NCI-H748 treated with DMSO at 0.1 percent for 48 hours (cell line): Measurements from ENCODE around the gene MAPKBP1.
"Not testable (repeated sequence)": the region's sequence is repeated elsewhere in the genome, so short reads cannot be mapped to it uniquely, and the experiment has no call there.

Source experiments
- DNase-seq: peaks from one replicate; lab custom pipeline; 2025; lab: John Stamatoyannopoulos, UW

Gene MAPKBP1

GRCh38 chr15:41825572-41826535 is 51.6 kb downstream of the MAPKBP1 start:
- DNase-seq, result no peak

DNA sequence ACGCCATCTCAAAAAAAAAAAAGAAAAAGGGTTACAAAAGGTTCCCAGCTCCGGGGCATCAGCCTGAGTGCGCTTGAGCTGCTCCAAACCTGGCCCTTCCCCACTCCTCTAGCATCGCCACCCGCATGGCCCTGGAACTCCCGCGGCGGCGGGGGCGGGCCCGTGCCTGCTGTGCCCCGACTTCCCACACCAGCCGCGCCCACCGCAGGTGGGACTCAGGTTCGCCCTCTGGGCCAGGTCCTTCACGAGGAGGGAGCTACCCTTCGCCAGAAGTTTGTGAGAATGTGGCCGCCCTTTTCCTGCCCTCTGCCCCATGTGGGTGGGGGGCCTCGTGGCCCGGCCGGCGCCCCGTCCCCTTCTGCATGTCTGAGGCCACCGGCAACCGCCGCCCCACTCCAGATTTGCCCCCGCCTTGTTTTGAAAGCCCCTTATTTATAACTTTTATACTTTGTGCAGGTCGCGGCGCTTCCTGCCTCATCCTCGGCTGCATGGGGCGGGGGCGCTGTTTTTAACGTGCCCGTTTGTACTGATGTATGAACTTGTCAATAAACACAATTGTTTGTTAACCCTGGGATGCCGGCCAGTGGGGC is 53.1 kb downstream of the MAPKBP1 start:
- no peak for DNase-seq

DNA sequence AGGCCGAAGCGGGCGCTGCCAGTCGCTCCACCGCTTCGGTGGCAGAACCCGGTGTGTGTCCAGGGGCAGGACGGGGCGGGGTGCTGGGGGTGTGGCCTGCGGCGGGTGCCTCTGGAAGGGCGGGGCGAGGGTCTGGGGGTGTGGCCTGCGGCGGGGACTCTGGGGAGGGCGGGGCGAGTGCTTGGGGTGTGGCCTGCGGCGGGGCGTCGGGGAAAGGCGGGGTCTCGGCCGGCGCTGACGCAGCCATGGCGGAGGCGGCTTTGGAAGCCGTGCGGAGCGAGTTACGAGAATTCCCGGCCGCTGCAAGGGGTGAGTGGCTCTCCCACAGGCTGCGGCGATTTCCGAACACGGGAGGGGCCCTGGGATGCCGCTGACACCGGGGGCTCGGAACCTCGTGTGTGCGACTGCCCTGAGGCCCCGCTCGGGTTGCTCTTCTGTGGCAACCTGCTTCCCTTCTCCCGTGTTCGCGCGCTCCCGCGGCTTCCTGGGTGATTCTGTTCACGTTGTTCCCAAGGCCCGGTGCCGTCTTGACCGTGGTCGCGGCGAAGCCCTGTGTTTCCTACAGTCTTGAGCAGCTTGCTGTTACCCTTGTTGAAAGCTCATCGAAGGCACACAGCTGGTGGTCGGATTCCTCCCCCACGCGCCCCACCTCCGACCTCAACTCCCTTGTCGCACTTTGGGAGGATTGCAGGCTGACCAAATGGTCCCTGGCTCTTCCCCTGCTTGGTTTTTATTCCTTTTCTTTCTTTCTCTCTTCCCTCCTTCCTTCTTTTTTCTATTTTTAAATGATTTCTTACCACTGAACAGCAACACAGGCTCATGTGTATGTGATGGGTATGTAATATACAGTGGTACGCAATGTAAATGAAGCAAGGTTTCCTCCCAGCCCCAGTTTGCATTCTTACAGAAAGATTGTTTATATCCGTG is 53.9 kb downstream of the MAPKBP1 start, which contains the start of gene JMJD7:
TSS of gene JMJD7 (plus strand) at position 213 of the 927 bp plus-strand sequence. CDS start at position 246, 33 bp downstream.
- DNase-seq, result peak; percentile 37

DNA sequence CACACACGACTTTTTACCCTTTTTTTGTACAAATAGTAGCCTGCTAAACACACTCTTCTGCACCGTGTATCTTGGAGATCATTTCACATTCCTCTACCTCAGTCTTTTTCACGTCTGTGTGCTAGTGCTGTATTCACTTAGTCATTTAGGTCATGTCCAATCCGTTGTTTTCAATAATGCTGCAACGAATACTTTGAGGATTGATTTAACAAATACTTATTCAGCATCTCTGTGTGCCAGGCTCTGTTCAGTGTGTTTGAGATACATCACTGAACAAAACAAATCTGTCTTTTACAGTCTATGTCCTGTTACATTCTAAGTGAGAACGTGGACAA is 54.5 kb downstream of the MAPKBP1 start:
- no peak for DNase-seq

DNA sequence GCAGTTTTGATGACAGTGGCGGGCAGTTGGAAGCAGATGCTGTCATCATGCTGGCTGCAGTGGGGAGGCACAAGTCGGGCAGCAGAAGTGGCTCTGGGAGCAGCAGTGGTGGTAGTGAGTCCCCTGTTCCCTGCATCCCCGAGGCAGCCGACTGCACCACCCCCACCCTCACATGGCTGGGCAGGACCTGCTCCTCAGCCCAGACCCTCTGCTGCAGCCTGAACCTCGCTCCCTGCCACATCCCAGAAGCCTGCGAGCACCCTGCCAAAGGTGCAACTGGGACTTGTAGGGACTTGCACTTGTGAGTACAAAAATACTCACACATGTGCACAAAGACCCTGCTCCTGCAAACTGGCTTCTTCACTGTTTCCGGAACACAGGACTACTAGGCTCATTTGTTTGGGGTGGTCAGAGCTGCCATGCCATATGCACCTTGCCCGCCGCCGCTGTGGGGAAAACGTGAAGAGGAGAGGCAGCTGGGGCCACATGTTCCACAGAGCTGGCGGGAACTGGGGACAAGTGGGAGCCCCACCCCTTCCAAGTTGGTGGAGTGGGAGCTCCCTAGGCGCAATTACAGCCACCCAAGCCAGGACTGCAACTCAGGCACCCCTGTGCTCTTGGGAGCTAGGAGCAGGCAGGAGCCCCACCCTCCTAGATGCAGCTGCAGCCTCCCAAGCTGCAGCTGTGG is 55.8 kb downstream of the MAPKBP1 start:
- no peak for DNase-seq

DNA sequence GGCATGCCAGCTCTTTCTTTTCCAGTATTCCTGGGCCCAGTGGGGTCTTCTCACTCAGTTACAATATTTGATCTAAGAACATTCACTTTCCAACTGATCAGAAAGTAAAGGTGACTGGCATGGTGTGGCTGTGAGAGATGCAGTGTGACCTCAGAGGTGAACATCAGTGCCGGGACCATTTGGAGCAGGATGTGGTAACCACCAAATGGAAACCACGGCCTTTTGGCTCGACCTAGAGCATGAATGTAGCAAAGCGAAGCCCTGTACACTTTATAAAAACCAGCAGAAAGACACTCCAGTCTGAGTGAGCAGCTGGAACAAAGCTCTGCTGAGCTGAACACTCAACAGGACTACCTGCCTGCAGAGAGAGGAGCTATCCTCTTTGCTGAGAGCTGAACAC is 57.0 kb downstream of the MAPKBP1 start:
- DNase-seq, result not testable (repeated sequence)

- no peak for DNase-seq
Measured at GRCh38 chr15:41832208-41832607, 57.9 kb downstream of the MAPKBP1 start.

DNA sequence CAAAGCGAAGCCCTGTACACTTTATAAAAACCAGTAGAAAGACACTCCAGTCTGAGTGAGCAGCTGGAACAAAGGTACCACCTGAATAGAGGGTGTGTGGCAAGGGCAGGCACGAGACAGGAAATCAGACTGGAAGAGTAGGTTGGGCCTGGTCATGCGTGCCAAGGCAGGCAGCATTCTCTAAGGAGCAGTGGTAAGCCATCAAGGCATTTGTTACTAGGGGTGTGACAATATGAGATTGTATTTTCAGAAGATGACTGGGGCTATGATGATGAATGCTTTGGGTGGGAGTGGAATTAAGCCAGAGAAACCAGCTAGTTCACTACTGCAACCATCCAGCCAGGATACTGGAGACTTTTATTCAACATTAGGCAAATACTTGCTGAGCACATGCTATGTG is 58.6 kb downstream of the MAPKBP1 start:
- no peak for DNase-seq

DNA sequence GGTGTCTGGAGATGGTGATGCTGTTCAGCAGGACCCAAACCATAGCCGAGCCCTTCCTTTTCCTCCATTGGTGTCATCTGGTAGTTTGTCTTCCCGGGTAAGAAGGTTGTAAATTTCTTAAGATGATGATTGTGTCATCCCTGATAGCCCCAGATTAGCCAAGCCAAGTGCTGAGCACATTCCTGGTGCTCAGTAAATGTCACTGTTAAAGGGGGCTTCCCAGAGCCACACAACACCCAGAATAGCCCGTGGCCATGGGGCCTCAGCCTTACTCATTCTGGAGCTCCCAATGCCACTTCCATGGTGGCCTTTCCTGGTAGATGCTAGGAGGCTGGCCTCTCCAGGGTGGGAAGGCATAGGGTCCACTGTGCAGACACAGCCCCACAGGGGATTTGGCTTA is 59.8 kb downstream of the MAPKBP1 start:
- no peak for DNase-seq

DNA sequence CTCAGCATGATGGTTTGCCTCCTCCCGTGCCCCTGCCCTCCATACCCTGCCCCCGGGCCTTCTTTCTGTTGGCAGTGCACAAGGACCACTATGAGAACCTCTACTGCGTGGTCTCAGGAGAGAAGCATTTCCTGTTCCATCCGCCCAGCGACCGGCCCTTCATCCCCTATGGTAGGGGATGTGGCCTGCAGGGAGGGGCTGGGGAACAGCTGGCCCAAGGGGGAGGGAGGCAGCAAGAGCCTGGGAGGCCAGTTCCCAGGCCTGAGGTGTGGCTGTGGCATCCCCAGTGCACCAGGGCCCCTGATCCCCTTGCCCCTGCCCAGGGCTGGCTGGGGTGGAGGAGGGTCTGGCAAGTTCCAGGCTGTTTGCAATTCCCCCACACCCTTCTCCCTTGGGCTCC is 61.8 kb downstream of the MAPKBP1 start:
- DNase-seq, result no peak

DNA sequence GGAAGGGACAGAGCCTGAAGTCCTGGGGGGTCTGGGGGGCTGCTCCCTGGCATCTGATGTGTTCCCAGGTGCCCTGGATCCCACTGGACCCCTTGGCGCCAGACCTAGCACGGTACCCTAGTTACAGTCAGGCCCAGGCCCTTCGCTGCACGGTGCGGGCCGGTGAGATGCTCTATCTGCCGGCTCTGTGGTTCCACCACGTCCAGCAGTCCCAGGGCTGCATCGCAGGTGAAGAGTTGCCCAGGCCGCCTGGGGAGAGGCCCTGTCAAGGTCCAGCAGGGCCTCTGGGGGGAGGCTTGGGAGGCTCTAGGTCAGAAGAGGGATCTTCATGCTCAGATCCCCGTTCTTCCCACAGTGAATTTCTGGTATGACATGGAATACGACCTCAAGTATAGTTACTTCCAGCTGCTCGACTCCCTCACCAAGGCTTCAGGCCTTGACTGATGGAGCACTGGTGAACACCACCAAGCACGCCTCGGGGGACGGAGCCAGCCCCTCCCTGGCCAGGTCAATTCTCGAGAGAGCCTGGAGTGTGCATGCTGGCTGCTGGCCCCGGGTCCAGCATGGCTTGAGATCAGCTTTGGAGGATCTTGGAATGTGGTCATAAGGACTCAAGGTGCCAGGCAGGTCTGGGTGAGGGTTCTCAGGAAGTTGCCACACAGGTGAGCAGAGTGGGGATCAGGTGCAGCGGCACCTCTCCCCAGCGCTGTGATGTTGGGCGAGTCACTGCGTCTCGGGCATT is 62.6 kb downstream of the MAPKBP1 start:
- no peak for DNase-seq

DNA sequence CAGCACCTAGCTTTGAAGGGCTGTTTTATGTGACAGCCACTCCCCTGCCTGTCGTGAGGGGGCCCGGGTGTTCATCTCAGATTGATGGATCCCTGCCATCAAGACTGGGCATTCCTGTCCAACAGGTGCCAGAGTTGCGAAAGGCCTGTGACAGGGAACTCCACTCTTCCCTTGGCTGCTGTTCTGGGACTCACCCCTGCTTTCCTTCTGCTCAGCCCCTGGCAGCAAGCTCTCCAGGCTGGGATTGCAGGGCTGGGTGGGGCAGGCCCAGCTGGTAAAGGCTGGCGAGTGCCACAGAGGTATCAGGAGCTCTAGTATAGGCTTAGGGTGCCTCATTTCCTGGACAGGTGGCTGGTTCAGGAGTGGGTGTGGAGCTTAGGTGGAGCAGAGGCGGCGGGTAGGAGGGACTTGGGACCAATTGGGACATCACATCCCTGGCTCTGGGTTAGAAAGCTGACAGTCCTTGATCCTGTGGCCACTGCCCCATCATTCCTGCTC is 64.2 kb downstream of the MAPKBP1 start, which contains the start of gene PLA2G4B:
TSS of gene PLA2G4B (plus strand) at position 448 of the 498 bp plus-strand sequence. CDS start 67 bp downstream, outside the sequence.
- DNase-seq, result no peak

GRCh38 chr15:41839781-41840491 is 65.7 kb downstream of the MAPKBP1 start:
- no peak for DNase-seq

- DNase-seq, result no peak
Measured at GRCh38 chr15:41840673-41841072, 66.4 kb downstream of the MAPKBP1 start.

- no peak for DNase-seq
Measured at GRCh38 chr15:41841131-41841530, 66.8 kb downstream of the MAPKBP1 start.

DNA sequence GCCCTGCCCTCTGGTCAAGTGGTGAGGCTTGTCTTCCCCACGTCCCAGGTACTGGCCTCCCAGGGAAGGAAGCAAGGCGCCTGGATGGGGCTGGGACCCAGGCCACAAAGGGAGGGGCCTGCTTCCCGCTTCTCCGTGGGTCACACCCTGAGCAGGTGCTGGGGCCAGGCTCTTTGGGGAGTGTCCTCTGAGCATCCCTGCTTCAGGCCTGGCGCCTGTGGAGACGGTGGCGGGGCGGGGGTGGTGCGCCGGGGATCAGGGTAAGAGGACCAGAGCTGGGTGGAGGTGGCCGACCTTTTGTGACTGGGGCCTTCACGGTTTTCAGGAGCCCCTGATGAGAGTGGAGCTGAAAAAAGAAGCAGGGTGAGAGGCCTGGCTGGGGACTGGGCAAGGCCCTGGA is 67.9 kb downstream of the MAPKBP1 start:
- DNase-seq, result no peak

GRCh38 chr15:41843571-41843970 is 69.3 kb downstream of the MAPKBP1 start:
- no peak for DNase-seq

DNA sequence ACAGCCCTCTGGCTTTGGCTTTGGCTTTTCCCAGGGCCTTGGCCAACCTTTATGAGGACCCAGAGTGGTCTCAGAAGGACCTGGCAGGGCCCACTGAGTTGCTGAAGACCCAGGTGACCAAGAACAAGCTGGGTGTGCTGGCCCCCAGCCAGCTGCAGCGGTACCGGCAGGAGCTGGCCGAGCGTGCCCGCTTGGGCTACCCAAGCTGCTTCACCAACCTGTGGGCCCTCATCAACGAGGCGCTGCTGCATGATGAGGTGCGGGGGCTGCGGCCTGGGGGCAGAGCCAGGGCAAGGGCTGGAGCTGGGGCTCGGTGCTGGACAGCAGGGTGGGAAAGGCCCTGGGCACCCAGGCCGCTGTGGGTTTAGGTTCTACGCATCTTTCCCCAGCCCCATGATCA is 70.5 kb downstream of the MAPKBP1 start:
- DNase-seq, result no peak

- no peak for DNase-seq
Measured at GRCh38 chr15:41847206-41847605, 72.9 kb downstream of the MAPKBP1 start.

DNA sequence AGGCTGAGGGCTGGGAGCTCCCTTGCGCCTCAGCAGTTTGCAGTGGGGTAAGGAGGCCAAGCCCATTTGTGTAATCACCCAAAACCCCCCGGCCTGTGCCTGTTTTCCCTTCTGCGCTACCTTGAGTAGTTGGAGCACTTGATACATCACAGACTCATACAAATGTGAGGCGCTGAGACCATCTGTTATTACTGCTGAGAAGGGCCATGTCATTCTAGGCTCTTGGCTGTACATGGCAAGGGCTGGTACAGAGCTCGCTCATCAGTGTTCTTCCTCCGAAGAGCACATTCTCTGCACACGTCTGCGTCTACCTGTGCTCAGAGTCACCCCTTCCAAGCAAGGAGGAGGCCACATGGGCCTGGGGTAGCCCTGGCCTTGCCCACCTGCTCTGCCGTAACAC is 73.7 kb downstream of the MAPKBP1 start:
- DNase-seq, result no peak
